Smooth muscle cell (in vitro differentiated cells): ENCODE measurements around the gene ATP6V1A. TPM values are rescaled to one million over a fixed set of nuclear protein-coding genes. Genes with fewer than 3 reads are reported as not detected.

ENCODE experiments used
- DNase-seq: peaks from one replicate; lab custom pipeline; 2025; ENCODE audit not compliant: unreplicated experiment; lab: John Stamatoyannopoulos, UW
- H2AFZ ChIP-seq: fragments of 200-600 bp; sonication (generic); 2 replicates; pipeline ENCODE4 v1.6.0; 2016; ENCODE audit warnings: antibody characterized with exemption, low read depth, mild to moderate bottlenecking
- H3F3A ChIP-seq: fragments of 200-600 bp; sonication (generic); 2 replicates; pipeline ENCODE4 v1.6.0; 2017; ENCODE audit warnings: antibody characterized with exemption, low read depth
- H3K27ac ChIP-seq: fragments of 200-600 bp; sonication (generic); 2 replicates; pipeline ENCODE4 v1.5.1; 2016; ENCODE audit warnings: low read depth, mild to moderate bottlenecking
- H3K27me3 ChIP-seq: fragments of 200-600 bp; sonication (generic); 2 replicates; pipeline ENCODE4 v1.6.1; 2016; ENCODE audit warnings: low read depth, mild to moderate bottlenecking
- H3K36me3 ChIP-seq: fragments of 200-600 bp; sonication (generic); 2 replicates; pipeline ENCODE4 v1.5.1; 2016; ENCODE audit warnings: low read depth
- H3K4me1 ChIP-seq: fragments of 200-600 bp; sonication (generic); 2 replicates; pipeline ENCODE4 v1.5.1; 2016; ENCODE audit warnings: low read depth
- H3K4me2 ChIP-seq: fragments of 200-600 bp; sonication (generic); 2 replicates; pipeline ENCODE4 v1.6.0; 2016; ENCODE audit warnings: mild to moderate bottlenecking
- H3K4me3 ChIP-seq: fragments of 200-600 bp; sonication (generic); 2 replicates; pipeline ENCODE4 v1.5.1; 2016; ENCODE audit warnings: mild to moderate bottlenecking
- H3K79me2 ChIP-seq: fragments of 200-600 bp; sonication (generic); 2 replicates; pipeline ENCODE4 v1.6.0; 2016; ENCODE audit warnings: low read depth, mild to moderate bottlenecking
- H3K9ac ChIP-seq: fragments of 200-600 bp; sonication (generic); 2 replicates; pipeline ENCODE4 v1.6.0; 2016; ENCODE audit warnings: low read depth
- H3K9me3 ChIP-seq: fragments of 200-600 bp; sonication (generic); replicated peaks from 2 replicates; pipeline ENCODE4 v1.5.1; 2016; ENCODE audit warnings: low read depth
- H4K20me1 ChIP-seq: fragments of 200-600 bp; sonication (generic); 2 replicates; pipeline ENCODE4 v1.6.0; 2016; ENCODE audit warnings: low read depth
- WGBS: methylation state at CpG from one replicate; pipeline ENCODE4 v1.1.7; 2016; ENCODE audit warnings: low lambda C conversion rate; 5-methylcytosine and 5-hydroxymethylcytosine counted together
- polyA plus RNA-seq: library from polyadenylated mRNA; unstranded; fragments of >200 nt; fragmentation: Nextera tagmentation; extraction: Ambion mirVana; gene quantifications from 2 replicates; pipeline ENCODE4 v1.2.1, GENCODE V29; 2016
- total RNA-seq: library from RNA; depleted of rRNA; stranded (reverse); fragments of >200 nt; gene quantifications from 2 replicates; pipeline ENCODE4 v1.2.3, GENCODE V29; 2014
- TF ChIP-seq, protein P1 (sequence below): fragments of 200-600 bp; sonication (generic); IDR thresholded peaks from 2 replicates; pipeline ENCODE4 v1.5.1; 2017; ENCODE audit warnings: borderline replicate concordance, mild to moderate bottlenecking, antibody characterized with exemption; ENCODE audit not compliant: insufficient read depth, poor library complexity, severe bottlenecking

The ATP6V1A gene
- total and polyA plus RNA-seq, 2 experiments from 2014 or later = 38.7 to 41.7 TPM

DNA sequence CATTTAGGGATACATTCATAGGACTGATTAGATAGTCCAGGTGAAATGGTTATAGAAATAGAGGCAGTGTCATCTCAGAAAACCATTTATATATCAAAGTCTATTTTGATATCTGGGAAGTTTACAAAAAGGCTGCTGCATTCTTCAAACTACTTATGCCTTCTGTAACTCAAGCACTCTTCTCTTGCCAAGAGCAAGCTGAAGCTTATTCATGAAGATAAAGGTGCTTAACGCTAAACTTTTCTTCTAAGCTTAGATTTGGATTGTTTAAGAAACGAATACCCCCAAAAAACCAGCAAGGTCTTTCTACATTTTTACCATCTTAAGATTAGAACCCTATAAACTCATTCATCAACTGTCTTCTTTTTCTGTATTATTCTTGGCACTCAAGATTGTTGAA is 27.1 kb upstream of the ATP6V1A start:
- Histone ChIP-seq H3K4me2 (no peak overlapping the region), H4K20me1 (peaks cover 30% of the 10 kb centered on the region), H3K9ac (no peak overlapping the region), H3K36me3 (peaks cover 14% of the 10 kb centered on the region), H2AFZ (no peak overlapping the region), H3K9me3 (no peaks in the 10 kb centered on the region), H3K4me1 (no peaks in the 10 kb centered on the region), H3K27me3 (no peaks in the 10 kb centered on the region), H3K79me2 (peaks cover 14% of the 10 kb centered on the region), H3K27ac (no peak overlapping the region), H3K4me3 (no peak overlapping the region), H3F3A (peaks cover 3% of the 10 kb centered on the region)
- DNase-seq = no peak
- TF ChIP-seq, protein P1, sequence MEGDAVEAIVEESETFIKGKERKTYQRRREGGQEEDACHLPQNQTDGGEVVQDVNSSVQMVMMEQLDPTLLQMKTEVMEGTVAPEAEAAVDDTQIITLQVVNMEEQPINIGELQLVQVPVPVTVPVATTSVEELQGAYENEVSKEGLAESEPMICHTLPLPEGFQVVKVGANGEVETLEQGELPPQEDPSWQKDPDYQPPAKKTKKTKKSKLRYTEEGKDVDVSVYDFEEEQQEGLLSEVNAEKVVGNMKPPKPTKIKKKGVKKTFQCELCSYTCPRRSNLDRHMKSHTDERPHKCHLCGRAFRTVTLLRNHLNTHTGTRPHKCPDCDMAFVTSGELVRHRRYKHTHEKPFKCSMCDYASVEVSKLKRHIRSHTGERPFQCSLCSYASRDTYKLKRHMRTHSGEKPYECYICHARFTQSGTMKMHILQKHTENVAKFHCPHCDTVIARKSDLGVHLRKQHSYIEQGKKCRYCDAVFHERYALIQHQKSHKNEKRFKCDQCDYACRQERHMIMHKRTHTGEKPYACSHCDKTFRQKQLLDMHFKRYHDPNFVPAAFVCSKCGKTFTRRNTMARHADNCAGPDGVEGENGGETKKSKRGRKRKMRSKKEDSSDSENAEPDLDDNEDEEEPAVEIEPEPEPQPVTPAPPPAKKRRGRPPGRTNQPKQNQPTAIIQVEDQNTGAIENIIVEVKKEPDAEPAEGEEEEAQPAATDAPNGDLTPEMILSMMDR = no peak
- WGBS = 94% methylated on average over 2 of the region's 2 CpGs

DNA sequence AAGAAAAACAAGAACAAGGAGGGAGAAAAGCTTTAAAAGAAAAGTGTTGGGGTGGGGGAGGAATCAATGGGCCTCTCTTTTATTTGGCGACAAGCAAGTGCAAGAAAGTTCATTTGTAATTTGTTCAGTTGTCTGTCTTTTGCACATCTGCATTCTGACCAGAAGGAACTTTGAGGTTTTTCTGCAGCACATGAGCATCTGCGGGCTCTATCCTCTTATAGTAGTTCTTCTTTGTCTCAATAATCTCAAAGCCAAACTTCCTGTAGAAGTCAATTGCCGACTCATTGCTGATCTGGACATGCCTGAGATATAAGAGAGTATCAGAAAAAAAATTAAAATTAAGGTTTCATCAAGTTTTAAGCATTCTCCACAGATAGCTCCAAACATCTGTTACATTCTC is 25.2 kb upstream of the ATP6V1A start:
- Histone ChIP-seq H3K4me3 (no peak overlapping the region), H3F3A (peaks cover 3% of the 10 kb centered on the region), H3K9me3 (no peaks in the 10 kb centered on the region), H2AFZ (no peak overlapping the region), H3K79me2 (peaks cover 31% of the 10 kb centered on the region), H3K36me3 (peaks cover 14% of the 10 kb centered on the region), H4K20me1 (peaks cover 41% of the 10 kb centered on the region), H3K4me2 (no peak overlapping the region), H3K4me1 (no peaks in the 10 kb centered on the region), H3K27me3 (no peaks in the 10 kb centered on the region), H3K9ac (no peak overlapping the region), H3K27ac (no peak overlapping the region)
- WGBS = 98% methylated on average over 3 of the region's 3 CpGs
- DNase-seq = no peak
- TF ChIP-seq, protein P1 = no peak

GRCh38 chr3:113728661-113729060 is 18.2 kb upstream of the ATP6V1A start:
- Histone ChIP-seq H3K27me3 (no peaks in the 10 kb centered on the region), H3K4me3 (no peak overlapping the region), H3K27ac (no peak overlapping the region), H3K9me3 (no peaks in the 10 kb centered on the region), H3K79me2 (peaks cover 96% of the 10 kb centered on the region), H4K20me1 (peaks cover 85% of the 10 kb centered on the region), H3K36me3 (no peaks in the 10 kb centered on the region), H2AFZ (no peak overlapping the region), H3K4me2 (no peak overlapping the region), H3K4me1 (no peaks in the 10 kb centered on the region), H3K9ac (no peak overlapping the region), H3F3A (no peaks in the 10 kb centered on the region)
- WGBS = 100% methylated on average over 2 of the region's 2 CpGs
- no peak for DNase-seq
- TF ChIP-seq, protein P1 = no peak

DNA sequence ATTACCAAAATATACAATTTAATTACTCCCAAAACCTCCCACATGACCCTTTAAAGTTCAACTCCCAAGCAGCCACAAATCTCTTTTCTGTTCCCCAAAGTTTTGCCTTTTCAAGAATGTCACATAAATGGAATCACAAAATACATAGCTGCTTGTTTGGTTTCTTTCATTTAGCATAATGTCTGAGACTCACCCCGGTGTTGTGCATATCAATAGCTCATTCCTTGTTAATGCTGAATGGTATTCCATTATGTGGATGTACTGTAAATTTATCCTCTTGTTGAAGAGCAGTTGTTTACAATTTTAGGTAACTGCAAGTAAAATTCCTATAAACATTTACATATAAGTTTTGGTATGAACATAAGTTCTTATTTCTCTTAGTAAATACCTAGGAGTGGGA is 16.3 kb upstream of the ATP6V1A start:
- Histone ChIP-seq H3K9ac (no peak overlapping the region), H4K20me1 (peaks cover 86% of the 10 kb centered on the region), H3K4me3 (no peak overlapping the region), H3K9me3 (no peaks in the 10 kb centered on the region), H3K4me2 (no peak overlapping the region), H3K79me2 (peaks cover 97% of the 10 kb centered on the region), H3K4me1 (no peaks in the 10 kb centered on the region), H3K36me3 (no peaks in the 10 kb centered on the region), H3F3A (no peaks in the 10 kb centered on the region), H3K27me3 (no peaks in the 10 kb centered on the region), H2AFZ (no peak overlapping the region), H3K27ac (no peak overlapping the region)
- TF ChIP-seq, protein P1 = no peak
- 95% methylated on average over 1 of the region's 1 CpG for WGBS
- DNase-seq = no peak
